Cardiac fibroblast (primary cell): ENCODE data around the gene ANXA5.
A peak's percentile ranks its signal among the peaks of the same experiment; 100 is the strongest.

Experiments
- DNase-seq, 2 donors: peaks; one replicate each; pipeline versions ENCODE4 v3.0.0 to v3.0.0-alpha.2; 2010; ENCODE audit warnings: low read depth in 2 of 2
- H3K4me3 ChIP-seq, 2 donors: replicated peaks in 1 of 2; 1 replicate in 1 of 2; 2 replicates in 1 of 2; pipeline ENCODE4 v1.5.1; 2011; ENCODE audit warnings: low read depth in 2 of 2, low read length in 2 of 2, mild to moderate bottlenecking in 2 of 2, moderate library complexity in 1 of 2
- CTCF ChIP-seq: IDR thresholded peaks from one replicate; pipeline ENCODE4 v1.5.1; 2011; ENCODE audit warnings: low read depth, mild to moderate bottlenecking, low read length, inconsistent platforms

The ANXA5 gene

GRCh38 chr4:121726642-121727268, 30.0 kb upstream of the ANXA5 start:
- peak; percentile 83 to 86 for DNase-seq
- peak; percentile 67 for TF ChIP-seq CTCF

GRCh38 chr4:121724671-121725070, 27.9 kb upstream of the ANXA5 start:
- no peak for TF ChIP-seq CTCF
- no peak overlapping the region for H3K4me3 ChIP-seq
- DNase-seq, result no peak

More at GRCh38 chr4:121726642-121727268, 30.0 kb upstream of the ANXA5 start:
- no peak overlapping the region for H3K4me3 ChIP-seq

GRCh38 chr4:121721700-121722099, 24.9 kb upstream of the ANXA5 start:
- no peak overlapping the region for H3K4me3 ChIP-seq
- TF ChIP-seq CTCF, result no peak
- no peak for DNase-seq

- no peak for TF ChIP-seq CTCF
- no peak for DNase-seq
- no peak overlapping the region for H3K4me3 ChIP-seq
Measured at GRCh38 chr4:121720109-121720508, 23.3 kb upstream of the ANXA5 start.

GRCh38 chr4:121717680-121718237, 21.0 kb upstream of the ANXA5 start:
- H3K4me3 ChIP-seq, result no peak overlapping the region
- peak; percentile 72 to 79 for DNase-seq
- TF ChIP-seq CTCF, result no peak

GRCh38 chr4:121714548-121714947, 17.8 kb upstream of the ANXA5 start:
- DNase-seq, result peak in 1 of 2 donors; percentile 53
- H3K4me3 ChIP-seq, result no peak overlapping the region
- TF ChIP-seq CTCF, result no peak

GRCh38 chr4:121712783-121713182, 16.0 kb upstream of the ANXA5 start:
- no peak overlapping the region for H3K4me3 ChIP-seq
- no peak for TF ChIP-seq CTCF
- DNase-seq, result no peak
